ENCODE data around the gene SSBP3. TPM values are rescaled to one million over a fixed set of nuclear protein-coding genes. Genes with fewer than 3 reads are reported as not detected.
A peak's percentile ranks its signal among the peaks of the same experiment; 100 is the strongest.

Gene SSBP3
- total RNA-seq, 4 donors from 2014 or later, result 26.4 to 49.5 (median 37.1) TPM

GRCh38 chr1:54370287-54370989 is 35.8 kb downstream of the SSBP3 start:
- TF ChIP-seq EP300 (IDR thresholded peaks at IDR 0.05), result no peak
- TF ChIP-seq POLR2A (IDR thresholded peaks at IDR 0.05), result no peak
- no peak for TF ChIP-seq POLR2AphosphoS5 (IDR thresholded peaks at IDR 0.05)
- TF ChIP-seq CTCF (IDR thresholded peaks at IDR 0.05), result no peak
- no peaks in the 10 kb centered on the region for H3K27me3 ChIP-seq
- peak overlapping the region; percentile 71 for H3K27ac ChIP-seq
- H3K9me3 ChIP-seq, result no peaks in the 10 kb centered on the region
- H3K4me1 ChIP-seq, result peaks cover 35% of the 10 kb centered on the region
- 53% methylated on average over 9 of the region's 14 CpGs for whole genome bisulfite sequencing
- H3K4me3 ChIP-seq, result no peak overlapping the region
- DNase-seq (ENCODE audit: low spot score in 2 of 2), result no peak
- H3K36me3 ChIP-seq, result peaks cover 4% of the 10 kb centered on the region

- no peak overlapping the region for H3K27ac ChIP-seq
- H3K27me3 ChIP-seq, result no peaks in the 10 kb centered on the region
- no peaks in the 10 kb centered on the region for H3K9me3 ChIP-seq
- no peak for DNase-seq (ENCODE audit: low spot score in 2 of 2)
- H3K4me1 ChIP-seq, result peaks cover 46% of the 10 kb centered on the region
- H3K36me3 ChIP-seq, result peaks cover 4% of the 10 kb centered on the region
- no peak overlapping the region for H3K4me3 ChIP-seq
- no peak for TF ChIP-seq POLR2AphosphoS5 (IDR thresholded peaks at IDR 0.05)
- 85% methylated on average over 2 of the region's 2 CpGs for WGBS
Measured at GRCh38 chr1:54367613-54368012, 38.6 kb downstream of the SSBP3 start.

- Histone ChIP-seq H3K4me1 (peaks cover 31% of the 10 kb centered on the region), H3K4me3 (no peak overlapping the region), H3K27me3 (no peaks in the 10 kb centered on the region), H3K9me3 (no peaks in the 10 kb centered on the region), H3K36me3 (peaks cover 4% of the 10 kb centered on the region), H3K27ac (peak overlapping the region; percentile 38)
- WGBS, result 62% methylated on average over 3 of the region's 3 CpGs
- DNase-seq (ENCODE audit: low spot score in 2 of 2), result no peak
- TF ChIP-seq EP300 (IDR thresholded peaks at IDR 0.05) (no peak), POLR2AphosphoS5 (IDR thresholded peaks at IDR 0.05) (no peak), CTCF (IDR thresholded peaks at IDR 0.05) (no peak), POLR2A (IDR thresholded peaks at IDR 0.05) (no peak)
Measured at GRCh38 chr1:54365847-54366246, 40.3 kb downstream of the SSBP3 start.

DNA sequence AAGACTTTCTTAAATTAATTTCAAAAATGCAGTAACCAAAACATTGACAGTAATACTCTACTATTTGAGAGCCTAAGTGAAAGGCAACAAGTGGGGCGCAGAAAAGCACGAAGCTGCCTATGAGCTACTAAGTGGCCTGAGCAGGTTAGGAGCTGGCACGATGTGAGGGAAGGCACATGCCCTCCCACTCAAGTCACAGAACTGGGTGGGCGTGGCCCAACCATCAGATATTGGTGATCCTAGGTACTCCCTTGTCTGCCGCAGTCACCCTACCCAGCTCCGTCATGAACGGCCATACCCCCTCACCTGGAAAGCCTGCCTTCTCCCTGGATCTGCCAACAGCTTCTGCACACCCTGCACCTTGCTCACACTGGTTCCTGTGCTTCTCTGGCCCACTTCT is 40.8 kb downstream of the SSBP3 start:
- no peak overlapping the region for H3K4me3 ChIP-seq
- TF ChIP-seq EP300 (IDR thresholded peaks at IDR 0.05) (no peak), CTCF (IDR thresholded peaks at IDR 0.05) (no peak), POLR2A (IDR thresholded peaks at IDR 0.05) (no peak), POLR2AphosphoS5 (IDR thresholded peaks at IDR 0.05) (no peak)
- WGBS, result 55% methylated on average over 7 of the region's 7 CpGs
- peak overlapping the region; percentile 38 for H3K27ac ChIP-seq
- H3K4me1 ChIP-seq, result peaks cover 27% of the 10 kb centered on the region
- peaks cover 4% of the 10 kb centered on the region for H3K36me3 ChIP-seq
- no peaks in the 10 kb centered on the region for H3K27me3 ChIP-seq
- H3K9me3 ChIP-seq, result no peaks in the 10 kb centered on the region
- no peak for DNase-seq (ENCODE audit: low spot score in 2 of 2)

DNA sequence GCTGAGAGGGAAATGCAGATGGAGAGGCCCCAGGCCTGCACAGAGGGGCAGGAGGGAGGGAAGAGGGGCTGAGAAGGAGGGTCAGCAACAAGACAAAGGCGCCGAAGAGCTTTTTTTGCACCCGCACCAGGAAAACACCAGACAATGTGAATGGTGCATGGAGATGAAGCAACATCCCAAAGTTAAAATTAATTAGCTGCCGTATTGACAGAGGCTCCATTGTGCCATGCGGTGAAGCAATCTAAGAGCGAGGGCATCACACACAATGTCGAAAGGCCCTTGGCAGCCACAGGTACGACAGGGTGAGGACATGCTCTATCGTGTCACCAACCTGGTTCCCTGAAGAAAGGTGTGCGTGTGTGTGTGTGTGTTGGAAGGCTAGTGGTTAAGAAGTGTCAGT is 41.2 kb downstream of the SSBP3 start:
- Histone ChIP-seq H3K4me1 (peaks cover 23% of the 10 kb centered on the region), H3K27me3 (no peaks in the 10 kb centered on the region), H3K4me3 (no peak overlapping the region), H3K27ac (peak overlapping the region; percentile 47), H3K9me3 (no peaks in the 10 kb centered on the region), H3K36me3 (peaks cover 4% of the 10 kb centered on the region)
- 60% methylated on average over 10 of the region's 10 CpGs for WGBS
- DNase-seq (ENCODE audit: low spot score in 2 of 2), result no peak
- no peak for TF ChIP-seq POLR2AphosphoS5 (IDR thresholded peaks at IDR 0.05)
- no peak for TF ChIP-seq EP300 (IDR thresholded peaks at IDR 0.05)
- no peak for TF ChIP-seq CTCF (IDR thresholded peaks at IDR 0.05)
- TF ChIP-seq POLR2A (IDR thresholded peaks at IDR 0.05), result no peak

Data from suprapubic skin (tissue), 4 donors.